BLaER1 (cell line): ENCODE data around the gene NAALAD2.

Experiments used
- H3K27ac ChIP-seq: shearing (Covaris generic); formaldehyde crosslinking; 2 replicates; pipeline ENCODE4 v1.8.1; 2022
- H3K27me3 ChIP-seq: shearing (Covaris generic); formaldehyde crosslinking; 2 replicates; pipeline ENCODE4 v1.8.1; 2022
- H3K36me3 ChIP-seq: shearing (Covaris generic); formaldehyde crosslinking; 2 replicates; pipeline ENCODE4 v1.8.1; 2022
- H3K4me1 ChIP-seq: shearing (Covaris generic); formaldehyde crosslinking; 2 replicates; pipeline ENCODE4 v1.8.1; 2022
- H3K4me2 ChIP-seq: shearing (Covaris generic); formaldehyde crosslinking; 2 replicates; pipeline ENCODE4 v1.8.1; 2022
- H3K4me3 ChIP-seq: shearing (Covaris generic); formaldehyde crosslinking; 2 replicates; pipeline ENCODE4 v1.8.1; 2022
- H3K9ac ChIP-seq: shearing (Covaris generic); formaldehyde crosslinking; 2 replicates; pipeline ENCODE4 v1.8.1; 2022
- H3K9me3 ChIP-seq: shearing (Covaris generic); formaldehyde crosslinking; 2 replicates; pipeline ENCODE4 v1.8.1; 2022
- H4K20me1 ChIP-seq: shearing (Covaris generic); formaldehyde crosslinking; 2 replicates; pipeline ENCODE4 v1.8.1; 2022
- Cebpa-rat ChIP-seq: shearing (Covaris generic); IDR thresholded peaks from 2 replicates; pipeline ENCODE4 v1.8.1; 2022

The NAALAD2 gene

DNA sequence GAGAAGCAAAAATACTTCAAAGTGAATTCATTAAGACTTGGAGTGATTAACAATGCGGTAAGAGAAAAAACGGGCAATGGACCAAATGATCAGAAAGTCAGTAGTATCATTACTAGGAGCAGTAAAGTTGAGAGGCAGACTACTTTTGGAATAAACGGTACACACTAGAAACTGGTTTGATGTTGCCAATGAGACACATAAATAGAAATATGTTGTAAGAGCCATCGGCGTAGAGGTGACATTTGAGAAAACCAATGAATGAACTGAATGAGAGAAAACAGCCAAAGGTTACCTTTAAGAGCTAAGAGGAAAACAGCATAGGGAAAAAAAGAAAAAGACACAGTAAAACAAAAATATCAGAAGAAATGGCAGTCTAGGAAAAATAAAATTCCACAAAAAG is 82.1 kb downstream of the NAALAD2 start:
- Histone ChIP-seq H3K27me3 (no peaks in the 10 kb centered on the region), H3K9ac (no peak overlapping the region), H3K4me2 (no peak overlapping the region), H3K27ac (no peak overlapping the region), H3K36me3 (peaks cover 83% of the 10 kb centered on the region), H3K4me3 (no peak overlapping the region), H3K9me3 (peaks cover 13% of the 10 kb centered on the region), H4K20me1 (peaks cover 97% of the 10 kb centered on the region), H3K4me1 (peaks cover 15% of the 10 kb centered on the region)
- no peak for TF ChIP-seq Cebpa-rat

GRCh38 chr11:90218606-90219005 is 84.1 kb downstream of the NAALAD2 start:
- Histone ChIP-seq H4K20me1 (peaks cover 88% of the 10 kb centered on the region), H3K9ac (no peak overlapping the region), H3K27me3 (no peaks in the 10 kb centered on the region), H3K4me2 (no peak overlapping the region), H3K4me3 (no peak overlapping the region), H3K9me3 (peaks cover 13% of the 10 kb centered on the region), H3K4me1 (peaks cover 19% of the 10 kb centered on the region), H3K36me3 (peaks cover 63% of the 10 kb centered on the region), H3K27ac (no peak overlapping the region)
- no peak for TF ChIP-seq Cebpa-rat

- Histone ChIP-seq H3K27ac (no peak overlapping the region), H3K4me2 (no peak overlapping the region), H4K20me1 (peaks cover 80% of the 10 kb centered on the region), H3K9me3 (peaks cover 13% of the 10 kb centered on the region), H3K9ac (no peak overlapping the region), H3K4me1 (peaks cover 28% of the 10 kb centered on the region), H3K27me3 (no peaks in the 10 kb centered on the region), H3K36me3 (peaks cover 56% of the 10 kb centered on the region), H3K4me3 (no peak overlapping the region)
- no peak for TF ChIP-seq Cebpa-rat
Observed at GRCh38 chr11:90219438-90219837, 85.0 kb downstream of the NAALAD2 start.

DNA sequence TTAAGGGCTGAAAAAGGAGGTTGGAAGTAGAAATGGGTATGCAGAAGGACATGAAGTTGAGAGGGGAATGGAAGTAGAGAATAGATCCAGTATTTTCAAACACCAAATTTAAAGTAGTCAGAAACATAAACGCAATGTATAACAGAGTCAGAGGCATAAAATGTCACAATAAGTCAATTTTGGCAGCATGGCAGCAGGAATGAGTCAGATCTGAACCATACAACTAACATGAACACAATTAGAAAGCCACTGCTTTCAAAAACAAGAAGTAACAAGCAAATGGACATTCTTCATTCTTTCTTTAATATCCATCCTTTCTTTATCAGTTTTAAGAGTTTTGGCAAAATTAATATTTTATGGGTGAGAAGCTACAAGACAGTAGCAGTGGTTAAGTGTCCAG is 85.9 kb downstream of the NAALAD2 start:
- Histone ChIP-seq H3K27ac (no peak overlapping the region), H3K27me3 (no peaks in the 10 kb centered on the region), H3K36me3 (peaks cover 47% of the 10 kb centered on the region), H3K4me2 (peak overlapping the region; percentile 84), H3K9me3 (peaks cover 13% of the 10 kb centered on the region), H4K20me1 (peaks cover 70% of the 10 kb centered on the region), H3K4me3 (peak overlapping the region; percentile 96; the same call in 1 of the 2 replicates), H3K9ac (no peak overlapping the region), H3K4me1 (peaks cover 32% of the 10 kb centered on the region)
- no peak for TF ChIP-seq Cebpa-rat

DNA sequence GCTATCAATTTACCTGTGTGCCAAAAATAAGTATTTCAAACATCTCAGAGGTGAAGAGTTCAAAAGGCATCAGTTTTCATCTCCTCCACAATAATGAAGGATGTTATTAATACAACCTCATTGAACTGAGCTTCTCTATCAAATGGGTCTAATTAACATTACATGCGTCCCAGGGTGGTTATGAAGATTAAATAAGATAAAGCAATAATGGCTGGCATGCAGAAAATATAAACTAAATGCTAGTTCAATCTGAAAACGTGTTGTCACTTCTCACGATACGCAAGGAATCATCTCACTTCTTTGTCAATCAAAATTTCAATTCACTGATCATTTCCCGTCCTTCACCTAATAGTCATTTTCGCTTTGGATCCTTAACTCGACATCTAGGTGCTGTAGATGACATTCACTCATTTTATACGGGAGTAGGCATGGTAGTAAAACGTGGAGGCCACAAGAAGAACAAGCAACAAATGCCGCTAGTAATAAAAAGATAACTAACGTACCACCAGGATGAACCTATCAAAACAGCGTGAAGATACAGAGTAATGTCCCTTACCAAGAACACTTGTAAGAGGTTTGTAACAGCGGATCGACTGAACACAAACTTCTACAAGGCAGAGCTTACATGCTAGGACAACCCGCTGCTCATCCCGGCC is 87.5 kb downstream of the NAALAD2 start:
- peaks cover 55% of the 10 kb centered on the region for H4K20me1 ChIP-seq

DNA sequence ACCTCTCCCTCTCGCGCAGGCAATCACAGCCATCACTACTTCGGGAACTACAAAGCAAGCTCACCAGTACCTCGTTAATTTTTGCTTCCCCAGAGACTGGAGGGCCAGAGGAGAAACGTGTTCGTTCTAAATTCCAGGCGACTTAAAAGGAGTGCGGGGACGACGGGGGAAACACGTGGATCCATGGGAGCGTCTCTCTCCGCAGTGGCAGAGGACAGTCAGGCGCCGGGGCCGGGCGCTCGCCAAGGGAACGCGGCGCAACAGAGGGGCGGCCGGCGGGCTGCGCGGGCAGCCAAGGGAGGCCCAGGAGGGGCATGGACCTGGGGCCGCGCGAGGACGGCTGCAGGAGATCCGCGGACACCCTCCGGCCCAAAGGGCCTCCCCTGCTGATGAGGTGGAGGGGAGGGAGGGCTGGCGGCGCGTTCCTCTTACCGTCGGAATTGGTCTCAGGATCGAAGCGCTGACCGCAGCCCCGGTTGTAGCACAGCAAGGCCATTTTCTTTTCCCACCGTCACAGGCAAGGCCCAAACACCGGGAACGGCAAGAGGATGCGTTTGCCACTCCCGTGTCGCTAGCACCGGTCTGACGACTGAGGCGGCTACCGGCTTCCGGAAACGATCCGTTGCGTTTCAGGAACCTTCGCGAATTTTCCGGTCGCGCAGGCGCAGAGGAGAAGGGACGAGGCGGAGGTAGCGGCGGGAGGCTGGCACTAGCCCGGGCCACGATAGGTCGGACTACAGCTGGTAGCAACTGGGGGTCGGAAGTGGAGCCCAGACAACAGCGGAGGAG is 88.2 kb downstream of the NAALAD2 start, which contains the start of gene CHORDC1:
CHORDC1 (minus strand) TSS at position 591 of the 789 bp plus-strand sequence; CDS start at position 496, 95 bp downstream.
- Histone ChIP-seq H3K27ac (peak within 1 kb of the TSS; percentile 93), H3K9me3 (peaks cover 13% of the 10 kb centered on the region), H3K36me3 (peaks cover 27% of the 10 kb centered on the region), H3K9ac (peak within 1 kb of the TSS; percentile 94), H4K20me1 (peaks cover 48% of the 10 kb centered on the region), H3K27me3 (no peaks in the 10 kb centered on the region), H3K4me3 (peak within 1 kb of the TSS; percentile 96), H3K4me1 (peaks cover 32% of the 10 kb centered on the region), H3K4me2 (peak within 1 kb of the TSS; percentile 86)
- no peak for TF ChIP-seq Cebpa-rat

More for the DNA sequence above, 87.5 kb downstream of the NAALAD2 start:
- Histone ChIP-seq H3K27me3 (no peaks in the 10 kb centered on the region), H3K36me3 (peaks cover 34% of the 10 kb centered on the region), H3K4me2 (peak overlapping the region; percentile 84), H3K9ac (peak overlapping the region; percentile 94), H3K9me3 (peaks cover 13% of the 10 kb centered on the region), H3K4me3 (peak overlapping the region; percentile 96), H3K4me1 (peaks cover 32% of the 10 kb centered on the region), H3K27ac (peak overlapping the region; percentile 93)
- TF ChIP-seq Cebpa-rat, result no peak

DNA sequence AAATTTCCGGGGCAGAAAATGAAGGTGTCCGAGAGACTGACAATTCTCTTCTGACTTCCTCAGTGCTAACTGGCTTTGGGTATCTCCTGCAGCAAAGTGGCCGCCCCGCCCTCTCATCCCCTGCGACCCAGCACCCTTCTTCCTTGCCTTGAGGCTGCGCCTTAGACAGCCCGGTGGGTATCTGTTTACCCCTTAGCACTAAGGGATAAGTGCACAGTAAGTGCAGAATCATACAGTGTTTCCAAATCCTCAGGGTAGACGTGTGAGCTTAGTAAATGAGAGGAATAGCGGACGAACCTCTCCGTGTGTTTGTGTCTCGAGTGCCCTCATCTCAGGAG is 88.8 kb downstream of the NAALAD2 start:
- peaks cover 32% of the 10 kb centered on the region for H3K4me1 ChIP-seq
- H3K36me3 ChIP-seq, result peaks cover 23% of the 10 kb centered on the region
- H4K20me1 ChIP-seq, result peaks cover 42% of the 10 kb centered on the region
- H3K9ac ChIP-seq, result peak overlapping the region; percentile 94
- TF ChIP-seq Cebpa-rat, result no peak
- peaks cover 13% of the 10 kb centered on the region for H3K9me3 ChIP-seq
- peak overlapping the region; percentile 93 for H3K27ac ChIP-seq
- peak overlapping the region; percentile 96 for H3K4me3 ChIP-seq
- H3K4me2 ChIP-seq, result peak overlapping the region; percentile 86
- no peaks in the 10 kb centered on the region for H3K27me3 ChIP-seq

DNA sequence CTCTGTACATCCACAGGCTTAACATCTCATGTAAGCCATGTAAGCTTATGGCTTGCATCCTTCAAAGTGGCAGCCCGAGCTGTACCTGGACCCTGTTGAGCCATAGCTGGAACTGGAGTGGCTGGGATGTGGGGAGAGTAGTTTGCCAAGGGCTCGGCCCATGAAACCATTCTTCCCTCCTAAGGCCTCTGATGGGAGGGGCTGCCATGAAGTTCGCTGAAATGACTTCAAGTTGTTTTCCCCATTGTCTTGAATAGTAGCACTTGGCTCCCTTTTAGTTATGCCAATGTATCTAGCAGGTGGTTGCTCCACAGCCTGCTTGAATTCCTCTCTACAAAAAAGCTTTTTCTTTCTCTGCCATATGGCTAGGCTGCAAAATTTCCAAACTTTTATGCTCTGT is 93.6 kb downstream of the NAALAD2 start:
- Histone ChIP-seq H3K27me3 (no peaks in the 10 kb centered on the region), H3K36me3 (no peaks in the 10 kb centered on the region), H3K27ac (no peak overlapping the region), H3K4me2 (no peak overlapping the region), H3K4me1 (peaks cover 16% of the 10 kb centered on the region), H4K20me1 (no peaks in the 10 kb centered on the region), H3K9me3 (no peaks in the 10 kb centered on the region), H3K4me3 (no peak overlapping the region), H3K9ac (no peak overlapping the region)
- no peak for TF ChIP-seq Cebpa-rat

DNA sequence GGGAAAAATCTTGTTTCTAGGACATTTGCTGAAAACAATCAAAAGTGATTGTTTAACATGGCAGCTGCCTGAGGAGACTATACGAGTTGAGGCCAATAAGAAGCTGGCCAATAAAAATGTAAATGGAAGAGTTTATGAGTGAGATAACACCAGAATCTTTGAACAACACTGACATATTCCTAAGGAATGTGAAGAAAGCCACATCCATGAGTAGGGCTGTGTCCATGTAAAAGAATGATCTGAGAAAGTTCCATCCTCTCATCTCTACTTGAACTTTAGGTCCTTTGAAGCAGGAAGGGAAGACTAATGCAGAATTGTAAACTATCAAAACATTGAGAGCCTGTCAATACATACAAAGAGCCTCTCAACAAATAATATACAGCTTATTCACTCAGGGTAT is 95.3 kb downstream of the NAALAD2 start:
- no peaks in the 10 kb centered on the region for H4K20me1 ChIP-seq
- H3K36me3 ChIP-seq, result no peaks in the 10 kb centered on the region
- H3K27ac ChIP-seq, result no peak overlapping the region
- H3K4me3 ChIP-seq, result no peak overlapping the region
- H3K9ac ChIP-seq, result no peak overlapping the region
- H3K4me1 ChIP-seq, result peaks cover under 1% of the 10 kb centered on the region
- TF ChIP-seq Cebpa-rat, result no peak
- H3K27me3 ChIP-seq, result no peaks in the 10 kb centered on the region
- H3K4me2 ChIP-seq, result no peak overlapping the region
- no peaks in the 10 kb centered on the region for H3K9me3 ChIP-seq

GRCh38 chr11:90234977-90235376 is 100.5 kb downstream of the NAALAD2 start:
- H3K4me3 ChIP-seq, result no peak overlapping the region
- H3K36me3 ChIP-seq, result no peaks in the 10 kb centered on the region
- no peaks in the 10 kb centered on the region for H3K9me3 ChIP-seq
- no peaks in the 10 kb centered on the region for H3K27me3 ChIP-seq
- no peak for TF ChIP-seq Cebpa-rat
- no peaks in the 10 kb centered on the region for H3K4me1 ChIP-seq
- no peak overlapping the region for H3K9ac ChIP-seq
- no peak overlapping the region for H3K4me2 ChIP-seq
- H4K20me1 ChIP-seq, result no peaks in the 10 kb centered on the region
- no peak overlapping the region for H3K27ac ChIP-seq
